Urothelium cell line (cell line): Measurements from ENCODE around the gene TIMM23.
"Not testable (repeated sequence)": the region's sequence is repeated elsewhere in the genome, so short reads cannot be mapped to it uniquely, and the experiment has no call there.

Source experiments
- DNase-seq: peaks from one replicate; pipeline ENCODE4 v3.0.0; 2011; ENCODE audit warnings: low spot score, mixed read lengths
- FAIRE-seq: peaks from 2 replicates; lab custom pipeline; 2011; peaks lifted over from hg19 to GRCh38; lab: Jason Lieb, UNC

The TIMM23 gene

DNA sequence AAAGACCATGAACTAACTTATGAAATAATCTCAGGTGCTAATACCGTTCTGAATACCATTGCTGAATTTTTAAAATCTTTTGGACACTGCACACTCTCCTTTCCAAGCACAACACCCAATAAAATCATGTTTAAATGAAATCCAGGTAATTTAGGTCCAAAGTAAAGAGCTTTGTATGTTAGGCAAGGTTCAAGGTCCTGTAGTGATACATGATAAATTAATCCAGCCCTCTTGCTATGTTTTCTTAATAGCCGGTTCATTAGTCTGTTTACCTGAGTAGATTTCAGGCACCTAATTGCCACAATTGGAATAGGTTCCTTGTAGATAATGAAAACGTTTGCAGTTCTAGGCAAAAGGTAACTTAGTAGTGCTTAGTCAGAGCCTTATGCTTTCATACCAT lies 13.3 kb downstream of the TIMM23 start:
- not testable (repeated sequence) for FAIRE-seq, DNase-seq

DNA sequence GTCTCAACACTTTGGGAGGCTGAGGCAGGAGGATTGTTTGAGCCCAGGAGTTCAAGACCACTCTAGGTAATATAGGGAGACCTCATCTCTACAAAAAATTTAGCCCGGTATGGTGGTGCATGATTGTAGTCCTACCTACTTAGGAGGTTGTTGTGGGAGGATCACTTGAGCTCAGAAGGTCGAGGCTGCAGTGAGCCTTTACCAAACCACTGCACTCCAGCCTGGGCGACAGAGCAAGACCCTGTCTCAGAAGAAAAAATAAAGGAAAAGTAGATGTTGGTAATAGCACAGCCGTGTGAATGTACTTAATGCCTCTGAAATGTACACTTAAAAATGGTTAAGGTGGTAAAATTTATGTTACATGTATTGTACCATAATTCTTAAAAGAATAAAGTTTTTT lies 25.3 kb downstream of the TIMM23 start:
- DNase-seq: no peak
- no peak for FAIRE-seq

DNA sequence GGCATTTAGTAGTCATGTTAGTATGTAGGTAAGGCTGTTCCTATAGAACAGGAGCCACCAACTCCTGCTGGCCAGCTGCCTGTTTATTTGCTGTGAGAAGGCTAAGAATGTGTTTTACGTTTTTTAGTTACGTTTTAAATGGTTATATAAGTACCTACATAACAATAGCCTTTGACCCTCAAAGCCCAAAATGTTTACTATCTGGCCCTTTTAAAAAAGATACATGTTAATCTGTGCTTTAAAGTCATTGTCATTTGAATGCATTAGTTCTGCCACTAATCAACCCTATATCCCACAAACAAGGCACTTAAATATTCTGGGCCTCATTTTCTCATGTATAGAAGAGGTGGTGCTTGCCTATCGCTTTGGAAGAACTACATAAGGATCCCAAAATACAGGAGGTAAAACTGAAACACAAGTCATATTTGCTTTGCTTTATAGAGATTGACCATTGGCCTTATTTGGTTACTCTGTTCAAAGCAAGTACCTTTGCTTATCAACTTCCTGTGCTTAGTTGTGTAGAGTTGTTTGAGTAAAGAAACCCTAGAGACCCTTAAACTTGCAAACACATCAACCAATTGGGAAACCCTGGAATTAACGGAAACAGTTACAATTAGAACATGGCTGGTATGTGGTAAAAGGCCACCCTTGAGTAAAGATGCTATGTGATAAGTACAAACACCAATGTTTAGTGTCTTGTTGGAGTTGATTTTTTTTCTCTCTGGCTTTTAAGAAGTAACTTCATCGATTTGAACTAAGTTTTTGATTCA lies 25.9 kb downstream of the TIMM23 start:
- FAIRE-seq (no peak), DNase-seq (no peak)

DNA sequence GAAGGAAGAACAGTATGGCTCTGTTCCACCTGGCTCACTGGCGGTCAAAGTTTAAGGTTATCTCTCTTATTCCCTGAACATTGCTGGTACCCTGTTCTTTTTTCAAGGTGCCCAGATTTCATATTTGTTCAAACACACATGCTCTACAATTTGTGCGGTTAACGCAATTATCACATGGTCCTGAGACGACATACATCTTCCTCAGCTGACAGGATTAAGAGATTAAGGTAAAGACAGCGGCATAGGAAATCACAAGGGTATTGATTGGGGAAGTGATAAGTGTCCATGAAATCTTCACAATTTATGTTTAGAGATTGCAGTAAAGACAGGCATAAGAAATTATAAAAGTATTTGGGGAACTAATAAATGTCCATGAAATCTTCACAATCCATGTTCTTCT lies 27.7 kb downstream of the TIMM23 start:
- FAIRE-seq: not testable (repeated sequence)

DNA sequence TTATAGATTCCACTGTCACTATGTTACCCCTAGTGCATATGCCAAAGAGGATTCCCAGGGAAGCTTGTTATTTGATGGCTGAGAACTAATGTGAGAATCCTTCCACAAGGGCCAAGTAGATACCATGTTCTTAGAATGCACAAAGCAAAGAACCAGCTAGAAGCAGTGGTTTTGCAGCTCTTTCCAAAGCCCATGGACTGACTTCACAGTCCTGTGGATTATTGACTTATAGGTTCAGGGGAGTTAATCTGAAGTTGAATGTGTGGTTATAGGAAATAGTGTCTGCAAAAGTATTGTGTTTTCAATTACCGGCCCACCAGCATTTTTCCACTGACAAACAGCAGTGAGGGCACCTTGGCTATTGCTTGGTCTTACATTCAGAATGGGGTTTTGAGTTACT lies 28.2 kb downstream of the TIMM23 start:
- FAIRE-seq: no peak
- DNase-seq: no peak

More for the DNA sequence above, 27.7 kb downstream of the TIMM23 start:
- DNase-seq: not testable (repeated sequence)

DNA sequence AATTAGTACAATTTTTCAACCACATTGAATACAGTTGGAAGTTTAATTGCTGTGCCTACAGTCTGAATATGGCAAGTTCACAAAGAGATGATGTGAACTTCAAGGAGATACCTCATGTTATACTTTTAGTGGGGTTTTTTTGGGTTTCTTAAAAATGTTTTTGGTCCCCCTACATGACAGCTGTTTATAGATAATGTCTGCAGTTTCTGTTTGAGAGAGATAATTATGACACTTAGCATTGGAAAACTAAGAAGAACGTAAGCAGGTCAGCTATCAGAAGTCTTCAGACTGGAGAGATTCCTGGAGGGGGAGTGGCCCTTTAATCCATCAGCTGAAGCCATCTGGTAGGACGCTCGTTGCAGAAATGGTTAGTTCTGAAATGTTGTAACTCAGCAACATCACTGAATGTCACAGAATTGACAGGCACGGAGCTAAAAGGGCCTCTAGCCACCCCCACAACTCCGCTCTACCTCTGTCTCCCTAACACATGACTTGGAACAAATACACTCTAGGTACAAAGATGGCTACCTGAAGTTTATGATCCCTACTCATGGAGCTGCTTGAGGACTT lies 29.0 kb downstream of the TIMM23 start:
- DNase-seq (no peak), FAIRE-seq (no peak)

DNA sequence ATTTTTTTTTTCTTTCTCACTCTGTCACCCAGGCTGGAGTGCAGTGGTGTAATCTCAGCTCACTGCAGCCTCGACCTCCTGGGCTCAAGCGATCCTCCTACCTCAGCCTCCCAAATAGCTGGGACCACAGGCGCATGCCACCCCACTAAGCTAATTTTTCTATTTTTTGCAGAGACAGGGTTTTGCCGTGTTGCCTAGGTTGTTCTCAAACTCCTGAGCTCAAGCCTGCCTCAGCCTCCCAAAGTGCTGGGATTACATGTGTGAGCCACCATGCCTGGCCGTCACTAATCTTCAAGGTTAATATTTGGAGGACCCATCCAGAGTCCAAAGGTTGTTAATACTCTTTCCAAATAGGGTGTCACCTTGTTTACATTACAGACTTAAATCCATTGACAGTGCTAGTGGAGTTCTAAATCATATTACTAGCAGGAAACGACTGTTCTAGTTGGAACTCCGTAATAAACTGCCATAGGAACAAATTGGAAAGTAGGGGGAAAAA lies 29.9 kb downstream of the TIMM23 start:
- FAIRE-seq, DNase-seq: not testable (repeated sequence)

DNA sequence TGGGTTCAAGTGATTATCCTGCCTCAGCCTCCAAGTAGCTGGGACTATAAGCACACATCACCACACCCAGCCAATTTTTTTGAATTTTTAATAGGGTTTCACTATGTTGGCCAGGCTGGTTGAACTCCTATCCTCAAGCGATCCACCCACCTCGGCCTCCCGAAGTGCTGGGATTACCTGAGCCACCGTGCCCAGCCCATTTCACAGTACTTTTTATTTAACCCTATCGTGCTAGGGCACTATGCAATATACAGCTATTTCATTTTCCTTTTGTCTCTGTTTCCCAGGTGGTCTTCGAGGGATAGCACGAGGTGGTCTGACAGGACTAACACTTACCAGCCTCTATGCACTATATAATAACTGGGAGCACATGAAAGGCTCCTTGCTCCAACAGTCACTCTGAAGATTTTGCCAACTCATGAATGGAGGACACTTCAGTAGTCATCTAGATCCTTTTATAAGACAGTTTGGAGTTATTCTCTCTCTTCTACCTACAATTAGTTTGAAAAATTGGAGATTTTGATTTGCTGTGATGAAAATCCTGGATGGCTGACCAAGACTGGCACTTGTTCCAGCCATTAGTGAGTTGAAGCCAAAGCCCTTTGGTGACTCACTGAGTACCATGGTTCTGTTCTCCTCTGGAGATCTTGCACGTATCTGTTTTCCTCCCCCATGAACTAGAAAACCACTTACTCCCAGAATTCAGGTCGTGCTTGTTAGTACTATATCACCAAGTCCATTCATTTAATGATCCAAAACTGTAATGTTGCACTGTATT lies 30.8 kb downstream of the TIMM23 start:
- FAIRE-seq (no peak), DNase-seq (no peak)

DNA sequence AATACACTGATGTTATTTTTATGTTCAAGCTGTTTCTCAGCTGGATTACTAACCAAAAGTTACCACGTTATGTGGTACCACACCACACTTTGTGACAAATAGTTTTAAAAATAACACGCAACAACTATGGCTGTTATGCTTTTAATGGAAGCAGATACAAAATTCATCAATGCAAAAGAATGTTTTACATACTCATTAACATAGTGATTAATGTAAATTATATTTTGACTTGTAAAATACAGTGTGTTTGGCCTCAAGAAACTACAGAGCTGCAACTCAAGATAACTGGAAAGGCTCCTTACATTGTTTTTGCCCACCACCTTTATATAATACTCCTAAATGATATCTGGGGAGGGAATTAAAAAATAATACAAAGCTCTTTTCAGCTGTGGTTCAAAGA lies 32.7 kb downstream of the TIMM23 start:
- FAIRE-seq: no peak
- no peak for DNase-seq

DNA sequence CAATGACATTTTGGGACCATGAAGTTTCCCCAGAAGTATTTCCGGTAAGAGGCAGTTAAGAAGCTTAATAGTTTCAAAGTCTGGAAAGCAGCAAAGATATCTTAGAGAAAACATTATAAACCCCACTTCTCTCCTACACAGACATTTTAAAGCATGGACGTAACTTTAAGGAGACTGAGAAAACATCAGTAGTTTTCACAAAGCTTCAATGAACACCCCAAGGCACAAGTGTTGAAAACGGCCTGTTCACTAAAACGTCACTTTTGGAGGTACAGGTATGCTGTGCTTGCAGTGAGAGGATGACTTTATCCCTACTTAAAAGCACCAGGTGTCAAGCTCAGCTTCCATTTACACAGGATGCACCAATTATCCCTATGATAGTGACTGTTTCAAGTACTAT lies 33.1 kb downstream of the TIMM23 start:
- DNase-seq: no peak

DNA sequence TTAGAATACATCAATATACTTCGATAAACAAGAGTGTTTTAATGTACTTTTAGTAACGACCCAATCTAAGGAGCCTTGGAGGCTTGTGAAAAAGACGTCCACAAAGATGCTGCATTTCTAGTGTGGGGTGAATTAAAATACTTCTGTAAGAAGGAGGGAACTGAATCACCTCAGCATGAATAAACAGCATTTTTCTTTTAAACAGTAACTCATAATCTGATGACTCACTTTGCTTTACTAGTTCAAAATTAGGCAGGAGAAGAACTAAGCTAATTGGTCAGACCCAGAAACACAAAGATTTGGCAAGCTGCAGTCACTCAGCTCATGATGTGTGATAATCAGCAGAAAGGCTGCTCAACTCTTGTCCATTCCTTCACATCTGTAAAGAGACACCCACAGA lies 33.9 kb downstream of the TIMM23 start:
- no peak for FAIRE-seq
- DNase-seq: no peak

More for the DNA sequence above, 33.1 kb downstream of the TIMM23 start:
- no peak for FAIRE-seq

DNA sequence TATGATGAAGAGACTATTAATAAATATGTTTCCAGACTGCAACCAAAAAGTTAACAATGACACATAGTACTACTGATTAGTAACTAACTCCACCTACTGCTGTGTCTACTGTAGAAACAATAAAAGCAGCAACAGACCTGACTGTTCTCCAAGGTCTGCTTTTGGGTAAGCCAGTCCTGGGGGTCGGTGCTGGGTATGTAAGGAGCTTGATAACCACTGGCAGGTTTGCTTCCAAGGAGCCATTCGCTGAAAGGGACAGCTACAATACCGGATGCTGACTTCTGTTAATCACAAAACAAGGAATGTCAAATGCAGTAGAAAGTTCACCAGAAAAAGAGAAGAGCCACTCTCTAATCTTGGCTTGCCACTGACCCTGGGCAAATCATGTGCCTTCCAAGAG lies 40.5 kb downstream of the TIMM23 start:
- DNase-seq: no peak
- FAIRE-seq: no peak

DNA sequence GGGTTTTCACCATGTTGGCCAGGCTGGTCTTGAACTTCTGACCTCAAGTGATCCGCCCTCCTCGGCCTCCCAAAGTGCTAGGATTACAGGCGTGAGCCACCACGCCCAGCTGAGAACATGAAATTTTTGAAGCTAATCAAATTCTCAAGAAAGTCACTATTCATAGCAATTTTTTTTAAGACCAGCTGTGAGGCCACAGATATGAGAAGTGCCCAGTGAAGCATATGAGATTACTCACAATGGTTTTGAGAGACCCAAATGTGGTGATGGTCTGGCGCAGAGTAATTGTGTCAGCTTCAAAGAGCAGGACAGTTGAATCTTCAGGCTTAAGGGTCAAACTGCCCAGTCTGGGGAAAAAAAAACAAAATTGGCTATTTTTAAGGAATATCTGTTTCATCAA lies 41.9 kb downstream of the TIMM23 start:
- FAIRE-seq: no peak
- no peak for DNase-seq

DNA sequence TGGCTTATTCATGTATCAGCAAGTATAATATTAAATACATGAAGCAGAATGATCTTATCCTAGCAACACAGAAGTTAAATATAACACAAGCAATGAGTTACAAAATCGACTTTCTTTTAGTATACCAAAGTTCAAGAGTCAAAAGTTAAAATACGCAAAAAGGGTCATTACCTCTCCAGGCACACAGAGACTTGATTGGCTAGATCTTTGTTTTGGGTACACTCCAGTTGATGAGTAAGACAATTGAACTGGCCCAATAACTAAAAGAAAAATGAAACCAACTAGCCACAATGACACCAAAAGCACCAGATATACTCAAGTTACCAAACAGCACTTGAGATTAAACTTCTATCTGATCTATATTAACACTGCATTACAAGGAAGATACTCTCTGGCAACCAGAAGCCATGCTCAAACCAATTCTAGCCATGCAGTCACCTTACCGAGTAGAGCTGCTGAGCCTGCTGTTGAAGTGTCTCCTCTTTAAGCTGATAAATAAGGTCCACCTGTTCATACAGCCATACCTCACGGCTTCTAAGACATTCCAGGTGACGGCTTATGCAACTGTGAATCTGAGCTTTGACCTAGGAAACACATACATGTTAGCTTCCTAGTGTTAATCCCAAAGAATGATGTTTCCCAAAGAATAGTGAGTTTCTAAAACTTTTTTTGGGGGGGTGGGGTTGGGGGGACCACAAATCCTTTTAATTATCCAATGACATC lies 42.6 kb downstream of the TIMM23 start:
- DNase-seq (no peak), FAIRE-seq (no peak)

DNA sequence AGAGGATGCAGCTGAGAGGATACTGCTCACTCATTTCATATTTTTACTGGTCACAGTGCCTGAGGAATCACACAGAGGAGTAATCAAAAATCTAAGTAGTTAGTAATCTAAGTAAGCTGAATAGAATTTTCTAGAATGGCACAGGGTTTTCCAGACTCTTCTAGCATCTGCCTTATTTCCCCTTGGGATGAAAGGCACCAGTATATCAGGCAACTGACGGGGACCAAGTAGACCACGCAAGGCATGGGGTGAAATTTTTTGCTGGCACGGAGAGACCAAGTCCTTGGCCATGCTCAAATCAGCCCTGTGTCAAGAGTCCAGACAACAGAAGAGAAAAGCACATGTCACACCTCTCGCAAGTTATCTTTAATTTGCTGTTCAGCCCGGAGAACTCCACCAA lies 43.9 kb downstream of the TIMM23 start:
- no peak for DNase-seq
- FAIRE-seq: no peak

DNA sequence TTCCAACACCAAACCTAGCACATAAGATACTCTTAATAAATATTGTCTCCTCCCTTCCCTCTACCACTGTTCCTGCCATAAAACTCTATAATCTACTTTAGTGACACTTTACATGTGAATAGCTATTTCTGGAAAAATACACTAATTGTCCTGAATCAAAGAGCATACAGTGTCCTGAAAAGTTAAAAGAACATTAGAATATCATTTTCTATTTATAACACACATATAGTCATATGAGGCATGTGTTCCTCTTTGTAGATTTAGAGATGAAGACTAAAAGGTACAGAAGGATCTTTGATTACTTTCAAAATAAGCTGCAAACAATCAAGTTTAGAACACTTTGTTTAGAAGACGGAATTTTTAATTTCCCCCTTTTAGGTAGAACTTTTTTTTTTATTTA lies 44.5 kb downstream of the TIMM23 start:
- DNase-seq (no peak), FAIRE-seq (no peak)

DNA sequence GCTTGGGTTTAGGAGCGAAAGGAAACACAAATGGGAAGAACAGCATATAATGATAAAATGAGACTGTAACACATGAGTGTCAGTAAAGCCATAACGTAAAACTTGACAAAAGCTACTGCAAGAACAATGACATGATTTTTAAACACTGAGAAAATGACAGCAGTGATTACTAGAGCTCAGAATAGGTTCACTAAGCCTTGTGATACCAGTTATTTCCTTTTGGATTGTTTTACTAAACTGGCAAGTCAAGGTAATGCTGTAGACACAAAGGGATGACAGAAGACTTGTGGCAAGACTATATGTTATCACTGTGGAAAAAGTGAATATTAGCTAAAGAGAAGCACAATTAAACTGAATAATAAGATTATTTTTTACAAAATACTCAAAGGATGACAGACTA lies 45.4 kb downstream of the TIMM23 start:
- FAIRE-seq: no peak
- DNase-seq: no peak

DNA sequence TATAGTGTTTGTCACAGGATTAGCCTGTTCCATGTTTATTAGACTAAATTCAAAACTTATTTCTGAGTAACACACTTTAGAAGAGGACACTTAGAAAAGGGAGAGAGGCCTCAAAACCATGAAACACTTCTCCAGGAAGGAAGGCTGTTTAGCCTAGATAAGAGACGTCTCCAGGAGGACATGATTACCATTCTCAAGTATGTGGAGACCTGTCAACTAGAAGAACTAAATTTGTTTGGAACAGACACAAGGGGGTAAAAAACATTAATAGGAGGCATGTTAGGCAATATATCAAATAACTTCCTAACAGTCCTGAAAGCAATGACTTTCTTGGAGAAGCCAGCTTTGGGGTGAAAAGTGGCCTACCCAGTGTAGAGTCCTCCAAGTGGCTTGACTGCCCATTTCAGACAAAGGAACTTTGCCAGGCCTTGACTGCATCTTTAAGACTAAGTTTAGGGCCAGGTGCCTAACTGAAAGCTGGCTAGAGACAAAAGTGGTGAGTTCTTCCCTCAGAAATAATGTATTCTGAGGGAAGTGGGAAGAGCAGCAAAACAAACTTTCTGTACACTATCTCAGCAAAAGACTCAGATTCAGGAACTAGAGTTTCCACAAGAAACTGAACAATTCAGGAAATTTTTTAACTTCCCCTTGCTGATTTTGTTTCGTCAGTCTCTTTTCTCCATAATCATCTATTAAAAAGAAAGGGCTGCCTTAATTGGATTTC lies 46.3 kb downstream of the TIMM23 start:
- DNase-seq (no peak), FAIRE-seq (no peak)

DNA sequence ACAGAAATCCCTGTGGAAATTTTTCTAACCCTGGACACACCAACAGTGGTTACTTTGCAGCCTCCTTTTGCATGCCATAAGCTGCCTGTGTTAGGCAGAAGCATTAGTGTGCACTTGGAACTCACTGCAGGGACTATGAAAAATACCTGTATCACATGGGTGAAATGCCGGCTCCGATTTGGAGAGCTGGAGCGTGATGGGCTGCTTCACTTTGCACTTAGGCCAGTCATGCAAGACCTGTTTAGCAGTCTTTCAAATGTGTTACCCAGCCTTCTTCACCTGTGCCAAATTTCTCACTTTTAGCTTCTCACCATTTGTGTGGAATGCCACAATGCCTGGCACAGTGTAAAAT lies 46.9 kb downstream of the TIMM23 start:
- DNase-seq (no peak), FAIRE-seq (no peak)

DNA sequence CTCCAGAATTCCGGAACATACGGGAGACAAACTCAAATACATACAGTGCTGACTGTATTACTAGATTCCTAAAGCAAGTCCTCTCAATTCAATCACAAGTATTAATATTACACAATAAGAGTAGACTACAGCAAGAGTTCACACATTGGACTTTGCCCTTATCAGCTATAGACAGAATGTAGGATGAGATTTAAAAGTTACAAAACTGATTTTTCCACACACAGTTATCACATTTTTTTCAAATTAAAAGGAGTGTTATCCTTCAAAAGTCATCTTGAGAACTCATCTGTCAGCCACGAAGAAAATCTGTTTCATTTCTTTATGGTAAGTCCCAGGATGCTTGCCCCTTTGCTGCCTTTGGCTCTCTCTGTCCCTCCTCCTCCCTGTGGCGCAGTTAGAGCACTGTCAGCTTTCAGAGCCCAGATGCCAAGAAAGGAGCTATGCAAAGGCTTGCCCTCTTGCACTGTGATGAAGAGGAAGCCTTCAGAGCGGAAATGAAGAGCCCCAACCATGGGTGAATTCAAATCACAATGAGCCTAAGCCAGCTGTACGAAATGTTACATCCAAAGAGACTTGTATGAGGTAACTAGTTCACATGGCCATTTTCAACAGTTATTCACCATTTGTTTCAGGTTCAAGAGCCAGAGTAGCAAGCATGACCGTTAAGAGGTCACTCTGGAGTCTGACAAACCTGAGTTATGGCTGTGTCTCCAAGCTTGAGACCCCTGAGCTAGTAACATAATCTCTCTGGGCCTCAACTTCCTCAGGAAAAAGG lies 47.5 kb downstream of the TIMM23 start:
- no peak for DNase-seq
- no peak for FAIRE-seq
